CD14-positive monocyte (primary cell): ENCODE measurements around the gene LRRC45. TPM values are rescaled to one million over a fixed set of nuclear protein-coding genes. Genes with fewer than 3 reads are reported as not detected.

Experiments used
- DNase-seq, 3 donors: peaks; one replicate each; pipeline ENCODE4 v3.0.0-alpha.2; 2011 to 2022
- H2AFZ ChIP-seq: 2 replicates; pipeline ENCODE4 v1.6.0; 2012; ENCODE audit warnings: mild to moderate bottlenecking, low read depth, low read length, inconsistent platforms; ENCODE audit not compliant: insufficient read depth, poor library complexity, severe bottlenecking
- H3K27ac ChIP-seq, 2 donors: 1 replicate in 1 of 2; 2 replicates in 1 of 2; pipeline ENCODE4 v1.5.1; 2012 to 2013; ENCODE audit warnings: low read length in 2 of 2, control low read depth in 1 of 2, inconsistent platforms in 1 of 2, low read depth in 1 of 2, mild to moderate bottlenecking in 1 of 2
- H3K27me3 ChIP-seq, 2 donors: one replicate each; pipeline versions ENCODE4 v1.6.0 to v1.6.1; 2011 to 2013; ENCODE audit warnings: low read length in 2 of 2; ENCODE audit not compliant: control insufficient read depth in 2 of 2, insufficient read depth in 2 of 2
- H3K36me3 ChIP-seq, 2 donors: replicated peaks in 1 of 2; 1 replicate in 1 of 2; 2 replicates in 1 of 2; pipeline versions ENCODE4 v1.5.1 to v1.6.1; 2012 to 2013; ENCODE audit warnings: low read length in 2 of 2, control low read depth in 1 of 2, inconsistent platforms in 1 of 2, mild to moderate bottlenecking in 1 of 2; ENCODE audit not compliant: insufficient read depth in 2 of 2, control insufficient read depth in 1 of 2
- H3K4me1 ChIP-seq, 2 donors: 1 replicate in 1 of 2; 2 replicates in 1 of 2; pipeline versions ENCODE4 v1.5.1 to v1.6.1; 2012 to 2013; ENCODE audit warnings: low read length in 2 of 2, control low read depth in 1 of 2, inconsistent platforms in 1 of 2, mild to moderate bottlenecking in 1 of 2, moderate library complexity in 1 of 2; ENCODE audit not compliant: insufficient read depth in 2 of 2, control insufficient read depth in 1 of 2
- H3K4me2 ChIP-seq: replicated peaks from 2 replicates; pipeline ENCODE3; 2012; ENCODE audit warnings: low read length, moderate library complexity, mild to moderate bottlenecking; ENCODE audit not compliant: poor library complexity, severe bottlenecking; ENCODE audit errors: extremely low read depth
- H3K4me3 ChIP-seq, 3 experiments: fragments of 200-600 bp in 1 of 3; sonication (generic) in 1 of 3; replicated peaks in 1 of 3; 1 replicate in 2 of 3; 2 replicates in 1 of 3; pipeline ENCODE4 v1.5.1; 2011 to 2013; ENCODE audit warnings: low read length in 3 of 3, mild to moderate bottlenecking in 3 of 3, control low read depth in 2 of 3, low read depth in 2 of 3, inconsistent platforms in 1 of 3, moderate library complexity in 1 of 3
- H3K79me2 ChIP-seq: 2 replicates; pipeline ENCODE4 v1.6.0; 2012; ENCODE audit warnings: mild to moderate bottlenecking, control low read depth, inconsistent platforms, low read length, moderate library complexity; ENCODE audit not compliant: insufficient read depth
- H3K9ac ChIP-seq: 2 replicates; pipeline ENCODE4 v1.6.0; 2017; ENCODE audit warnings: low read length, mild to moderate bottlenecking; ENCODE audit not compliant: insufficient read depth, poor library complexity, severe bottlenecking
- H3K9me3 ChIP-seq, 2 donors: replicated peaks in 1 of 2; 1 replicate in 1 of 2; 2 replicates in 1 of 2; pipeline versions ENCODE4 v1.5.1 to v1.6.1; 2012 to 2013; ENCODE audit warnings: low read length in 2 of 2, control low read depth in 1 of 2; ENCODE audit not compliant: control insufficient read depth in 1 of 2, insufficient read depth in 1 of 2
- H4K20me1 ChIP-seq: 2 replicates; pipeline ENCODE4 v1.6.0; 2012; ENCODE audit warnings: mild to moderate bottlenecking, low read length, control low read depth, moderate library complexity; ENCODE audit not compliant: insufficient read depth
- H3K27ac Mint-ChIP-seq, 7 donors: one replicate each; pipeline ENCODE4 v1.8.0; 2020; ENCODE audit warnings: mild to moderate bottlenecking in 7 of 7, mixed read lengths in 7 of 7, moderate library complexity in 6 of 7, inconsistent platforms in 2 of 7
- H3K27me3 Mint-ChIP-seq, 3 donors: one replicate each; pipeline ENCODE4 v1.8.0; 2021 to 2022; ENCODE audit warnings: low read depth in 3 of 3, mild to moderate bottlenecking in 3 of 3, mixed read lengths in 3 of 3, moderate library complexity in 3 of 3, inconsistent platforms in 1 of 3
- H3K36me3 Mint-ChIP-seq, 2 donors: one replicate each; pipeline ENCODE4 v1.8.0; 2020; ENCODE audit warnings: mixed read lengths in 2 of 2, inconsistent platforms in 1 of 2, mild to moderate bottlenecking in 1 of 2
- H3K4me1 Mint-ChIP-seq: one replicate; pipeline ENCODE4 v1.8.0; 2020; ENCODE audit warnings: mild to moderate bottlenecking, mixed read lengths
- H3K4me3 Mint-ChIP-seq, 2 donors: one replicate each; pipeline ENCODE4 v1.8.0; 2020; ENCODE audit warnings: mild to moderate bottlenecking in 2 of 2, mixed read lengths in 2 of 2, moderate library complexity in 1 of 2
- H3K9me3 Mint-ChIP-seq, 7 donors: one replicate each; pipeline ENCODE4 v1.8.0; 2020 to 2022; ENCODE audit warnings: mixed read lengths in 7 of 7, mild to moderate bottlenecking in 6 of 7, moderate library complexity in 6 of 7, inconsistent platforms in 2 of 7
- WGBS: methylation state at CpG from one replicate; pipeline ENCODE4 v1.1.5; 2013; ENCODE audit warnings: missing lambda C conversion rate; ENCODE audit not compliant: insufficient coverage; 5-methylcytosine and 5-hydroxymethylcytosine counted together
- intact Hi-C, 2 donors: fragments of 100-400 bp; cut with micrococcal nuclease; formaldehyde crosslinking; loops; one replicate each; pipeline versions ENCODE4 v1.15.0 to v1.15.1; 2023
- polyA plus RNA-seq, 3 donors: library from polyadenylated mRNA; depleted of rRNA in 1 of 3; unstranded in 2 of 3; stranded (reverse) in 1 of 3; fragments of 300-500 nt in 2 of 3; fragments of >200 nt in 1 of 3; fragmentation: Illumina TruSeq in 2 of 3; gene quantifications; 1 replicate in 2 of 3; 2 replicates in 1 of 3; pipeline ENCODE4 v1.2.3, GENCODE V29; 2012 to 2021
- TF ChIP-seq, protein P1 (sequence below): fragments of 200-600 bp; IDR thresholded peaks from one replicate; pipeline ENCODE4 v1.8.0; 2022; ENCODE audit warnings: antibody characterized with exemption, mild to moderate bottlenecking

Gene LRRC45
- polyA plus RNA-seq, 3 donors: 2.6 to 12.2 (median 3.4) TPM

DNA sequence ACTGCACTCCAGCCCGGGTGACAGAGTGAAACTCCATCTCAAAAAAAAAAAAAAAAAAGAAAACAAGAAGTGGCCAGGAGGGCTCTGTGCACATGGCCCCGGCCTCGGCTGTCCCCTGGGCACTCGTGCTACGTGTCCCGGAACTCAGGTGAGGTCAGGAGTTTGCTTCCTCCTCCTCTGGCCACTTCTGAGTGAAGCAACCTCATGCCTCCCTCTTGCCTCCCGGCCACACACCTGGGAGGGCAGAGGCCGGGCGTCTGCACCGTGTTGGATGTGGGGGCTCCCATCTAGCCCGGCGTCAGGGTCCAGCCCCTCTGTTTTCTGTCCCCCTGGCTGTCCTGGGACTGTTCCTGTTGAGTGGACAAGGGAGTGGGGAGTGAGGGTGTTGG is 23.5 kb upstream of the LRRC45 start:
- TF ChIP-seq, protein P1, sequence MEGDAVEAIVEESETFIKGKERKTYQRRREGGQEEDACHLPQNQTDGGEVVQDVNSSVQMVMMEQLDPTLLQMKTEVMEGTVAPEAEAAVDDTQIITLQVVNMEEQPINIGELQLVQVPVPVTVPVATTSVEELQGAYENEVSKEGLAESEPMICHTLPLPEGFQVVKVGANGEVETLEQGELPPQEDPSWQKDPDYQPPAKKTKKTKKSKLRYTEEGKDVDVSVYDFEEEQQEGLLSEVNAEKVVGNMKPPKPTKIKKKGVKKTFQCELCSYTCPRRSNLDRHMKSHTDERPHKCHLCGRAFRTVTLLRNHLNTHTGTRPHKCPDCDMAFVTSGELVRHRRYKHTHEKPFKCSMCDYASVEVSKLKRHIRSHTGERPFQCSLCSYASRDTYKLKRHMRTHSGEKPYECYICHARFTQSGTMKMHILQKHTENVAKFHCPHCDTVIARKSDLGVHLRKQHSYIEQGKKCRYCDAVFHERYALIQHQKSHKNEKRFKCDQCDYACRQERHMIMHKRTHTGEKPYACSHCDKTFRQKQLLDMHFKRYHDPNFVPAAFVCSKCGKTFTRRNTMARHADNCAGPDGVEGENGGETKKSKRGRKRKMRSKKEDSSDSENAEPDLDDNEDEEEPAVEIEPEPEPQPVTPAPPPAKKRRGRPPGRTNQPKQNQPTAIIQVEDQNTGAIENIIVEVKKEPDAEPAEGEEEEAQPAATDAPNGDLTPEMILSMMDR: no peak
- H3K27ac ChIP-seq: no peak overlapping the region
- H3K27me3 ChIP-seq: no peaks in the 10 kb centered on the region
- Mint-ChIP-seq H3K27ac (no peak overlapping the region), H3K9me3 (peaks cover 0 to 2% (median 0%) of the 10 kb centered on the region in 7 donors), H3K4me1 (no peaks in the 10 kb centered on the region), H3K4me3 (no peak overlapping the region), H3K27me3 (no peaks in the 10 kb centered on the region), H3K36me3 (peaks cover 13 to 41% of the 10 kb centered on the region in 2 donors)
- intact Hi-C loops: no loop called here
- no peak overlapping the region for H2AFZ ChIP-seq
- DNase-seq: no peak
- H3K4me2 ChIP-seq: no peak overlapping the region
- H3K4me3 ChIP-seq: no peak overlapping the region
- no peaks in the 10 kb centered on the region for H3K9me3 ChIP-seq
- WGBS: 98% methylated on average over 10 of the region's 12 CpGs
- H3K9ac ChIP-seq: no peak overlapping the region
- H3K4me1 ChIP-seq: no peaks in the 10 kb centered on the region
- peaks cover 14 to 22% of the 10 kb centered on the region in 2 donors for H3K36me3 ChIP-seq
- no peaks in the 10 kb centered on the region for H3K79me2 ChIP-seq
- peaks cover 7% of the 10 kb centered on the region for H4K20me1 ChIP-seq

DNA sequence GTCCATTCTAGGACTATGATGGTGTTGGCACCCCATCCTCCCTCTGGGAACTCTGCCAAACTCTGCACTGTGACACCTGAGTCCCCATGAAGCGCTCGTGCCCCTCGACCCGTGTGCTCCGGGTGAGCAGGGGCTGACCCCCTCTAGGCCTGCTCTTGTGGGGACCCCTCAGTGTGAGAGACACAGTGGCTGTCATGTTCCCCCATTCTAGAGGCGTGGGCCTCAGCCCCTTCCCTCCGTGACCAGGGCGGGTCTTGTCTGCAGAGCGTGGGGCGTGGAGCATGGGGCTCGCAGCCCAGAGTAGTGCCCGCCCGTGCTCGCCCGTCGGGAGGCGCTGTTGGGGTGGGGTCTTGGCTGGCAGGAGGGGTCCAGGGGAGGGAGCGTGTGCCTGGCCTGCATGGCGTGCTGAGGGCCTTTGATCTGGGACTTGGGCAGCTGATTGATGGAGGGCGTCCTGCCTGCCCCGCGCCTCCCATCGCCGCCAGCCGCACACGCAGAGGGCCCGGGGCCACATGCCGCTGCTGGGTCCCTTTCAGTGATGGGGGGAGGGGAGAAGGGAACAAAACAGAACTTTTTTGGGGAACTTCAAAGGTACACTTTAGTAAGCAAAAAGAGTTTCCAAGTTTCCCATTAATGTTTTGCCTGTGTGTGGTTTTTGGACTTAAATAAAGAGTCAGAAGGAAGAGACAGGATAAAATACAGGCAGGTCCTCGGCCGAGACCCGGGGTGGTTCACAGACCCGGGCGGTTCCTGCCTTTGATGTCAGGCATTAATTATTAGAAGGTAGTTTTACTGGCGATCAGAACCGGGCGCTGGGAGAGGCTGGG is 22.9 kb upstream of the LRRC45 start:
- Histone ChIP-seq H2AFZ (no peak overlapping the region), H3K36me3 (peaks cover 10 to 21% of the 10 kb centered on the region in 2 donors), H3K9ac (no peak overlapping the region), H3K4me1 (no peaks in the 10 kb centered on the region), H3K4me3 (no peak overlapping the region), H3K27me3 (no peaks in the 10 kb centered on the region), H3K9me3 (no peaks in the 10 kb centered on the region), H3K79me2 (no peaks in the 10 kb centered on the region), H3K27ac (no peak overlapping the region), H4K20me1 (peaks cover 7% of the 10 kb centered on the region), H3K4me2 (no peak overlapping the region)
- DNase-seq: no peak
- no peaks in the 10 kb centered on the region for H3K27me3 Mint-ChIP-seq
- no peaks in the 10 kb centered on the region for H3K4me1 Mint-ChIP-seq
- H3K9me3 Mint-ChIP-seq: peaks cover 0 to 2% (median 0%) of the 10 kb centered on the region in 7 donors
- no peak overlapping the region for H3K27ac Mint-ChIP-seq
- WGBS: 91% methylated on average over 27 of the region's 36 CpGs
- no peak overlapping the region for H3K4me3 Mint-ChIP-seq
- TF ChIP-seq, protein P1: no peak
- intact Hi-C loops: no loop called here
- H3K36me3 Mint-ChIP-seq: peaks cover 11 to 37% of the 10 kb centered on the region in 2 donors
